WTC11 (cell line): ENCODE data around the gene SNX24.

ENCODE experiments used
- KAT7 ChIP-seq: sonication (generic); formaldehyde crosslinking; IDR thresholded peaks from 2 replicates; pipeline ENCODE4 v1.8.1; 2023; ENCODE audit warnings: missing genetic modification reagents, mild to moderate bottlenecking, borderline replicate concordance
- TP53 ChIP-seq: sonication (generic); formaldehyde crosslinking; IDR thresholded peaks from 2 replicates; pipeline ENCODE4 v1.8.1; 2023; ENCODE audit warnings: mild to moderate bottlenecking, missing genetic modification reagents
- ZBTB21 ChIP-seq: sonication (generic); formaldehyde crosslinking; IDR thresholded peaks from 2 replicates; pipeline ENCODE4 v1.8.1; 2023; ENCODE audit warnings: mild to moderate bottlenecking, missing genetic modification reagents, borderline replicate concordance
- TF ChIP-seq, protein P1 (sequence below): fragments of 250-450 bp; sonication (Bioruptor Pico); IDR thresholded peaks from 2 replicates; pipeline ENCODE4 v1.9.0; 2021; ENCODE audit warnings: mild to moderate bottlenecking
- TF ChIP-seq, protein P2 (sequence below): fragments of 200-600 bp; IDR thresholded peaks from 2 replicates; pipeline ENCODE4 v1.8.0; 2022; ENCODE audit warnings: antibody characterized with exemption
- TF ChIP-seq, protein P3 (sequence below): sonication (generic); formaldehyde crosslinking; IDR thresholded peaks from 2 replicates; pipeline ENCODE4 v1.8.1; 2022; ENCODE audit warnings: low read depth, missing genetic modification reagents, borderline replicate concordance

DNA sequence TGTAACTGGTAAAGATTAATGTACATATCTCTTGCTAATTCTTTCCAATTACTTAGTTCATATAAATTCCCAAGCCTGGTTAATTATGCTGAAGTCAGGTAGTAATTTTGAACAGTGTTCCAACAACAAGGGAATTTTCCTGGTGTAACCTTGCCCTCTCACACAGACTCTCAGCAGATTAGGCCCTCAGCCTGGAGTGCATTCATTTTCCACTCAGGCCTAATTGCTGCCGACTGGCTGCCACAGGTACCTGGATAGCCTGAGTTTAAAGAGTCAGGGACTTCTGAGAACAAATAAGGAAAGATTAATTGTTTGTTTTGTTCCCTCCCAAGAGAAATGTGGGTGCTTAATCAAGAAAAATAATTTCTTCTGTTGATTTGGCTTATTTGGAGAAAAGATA is 119.7 kb downstream of the SNX24 start:
- TF ChIP-seq ZBTB21 = no peak
- TF ChIP-seq, protein P1, sequence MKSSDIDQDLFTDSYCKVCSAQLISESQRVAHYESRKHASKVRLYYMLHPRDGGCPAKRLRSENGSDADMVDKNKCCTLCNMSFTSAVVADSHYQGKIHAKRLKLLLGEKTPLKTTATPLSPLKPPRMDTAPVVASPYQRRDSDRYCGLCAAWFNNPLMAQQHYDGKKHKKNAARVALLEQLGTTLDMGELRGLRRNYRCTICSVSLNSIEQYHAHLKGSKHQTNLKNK (CRISPR knock-in tag) = no peak
- TF ChIP-seq TP53 (CRISPR knock-in tag) = no peak
- TF ChIP-seq, protein P2, sequence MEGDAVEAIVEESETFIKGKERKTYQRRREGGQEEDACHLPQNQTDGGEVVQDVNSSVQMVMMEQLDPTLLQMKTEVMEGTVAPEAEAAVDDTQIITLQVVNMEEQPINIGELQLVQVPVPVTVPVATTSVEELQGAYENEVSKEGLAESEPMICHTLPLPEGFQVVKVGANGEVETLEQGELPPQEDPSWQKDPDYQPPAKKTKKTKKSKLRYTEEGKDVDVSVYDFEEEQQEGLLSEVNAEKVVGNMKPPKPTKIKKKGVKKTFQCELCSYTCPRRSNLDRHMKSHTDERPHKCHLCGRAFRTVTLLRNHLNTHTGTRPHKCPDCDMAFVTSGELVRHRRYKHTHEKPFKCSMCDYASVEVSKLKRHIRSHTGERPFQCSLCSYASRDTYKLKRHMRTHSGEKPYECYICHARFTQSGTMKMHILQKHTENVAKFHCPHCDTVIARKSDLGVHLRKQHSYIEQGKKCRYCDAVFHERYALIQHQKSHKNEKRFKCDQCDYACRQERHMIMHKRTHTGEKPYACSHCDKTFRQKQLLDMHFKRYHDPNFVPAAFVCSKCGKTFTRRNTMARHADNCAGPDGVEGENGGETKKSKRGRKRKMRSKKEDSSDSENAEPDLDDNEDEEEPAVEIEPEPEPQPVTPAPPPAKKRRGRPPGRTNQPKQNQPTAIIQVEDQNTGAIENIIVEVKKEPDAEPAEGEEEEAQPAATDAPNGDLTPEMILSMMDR = no peak
- TF ChIP-seq, protein P3, sequence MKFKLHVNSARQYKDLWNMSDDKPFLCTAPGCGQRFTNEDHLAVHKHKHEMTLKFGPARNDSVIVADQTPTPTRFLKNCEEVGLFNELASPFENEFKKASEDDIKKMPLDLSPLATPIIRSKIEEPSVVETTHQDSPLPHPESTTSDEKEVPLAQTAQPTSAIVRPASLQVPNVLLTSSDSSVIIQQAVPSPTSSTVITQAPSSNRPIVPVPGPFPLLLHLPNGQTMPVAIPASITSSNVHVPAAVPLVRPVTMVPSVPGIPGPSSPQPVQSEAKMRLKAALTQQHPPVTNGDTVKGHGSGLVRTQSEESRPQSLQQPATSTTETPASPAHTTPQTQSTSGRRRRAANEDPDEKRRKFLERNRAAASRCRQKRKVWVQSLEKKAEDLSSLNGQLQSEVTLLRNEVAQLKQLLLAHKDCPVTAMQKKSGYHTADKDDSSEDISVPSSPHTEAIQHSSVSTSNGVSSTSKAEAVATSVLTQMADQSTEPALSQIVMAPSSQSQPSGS (CRISPR knock-in tag) = no peak
- no peak for TF ChIP-seq KAT7 (CRISPR knock-in tag)
